ENCODE data around the gene SUMO3. TPM values are rescaled to one million over a fixed set of nuclear protein-coding genes. Genes with fewer than 3 reads are reported as not detected.

SUMO3 gene
- total RNA-seq, 4 donors from 2014 or later: 18.3 to 56.7 (median 38.1) TPM

- WGBS, 2 donors (ENCODE audit: low coverage in 1 of 2): 89 to 93% methylated on average over 8 to 20 of the region's 20 CpGs
- intact Hi-C loops (cut with DNase I; ENCODE audit: low total_unique reads): no loop called here
- TF ChIP-seq POLR2A (IDR thresholded peaks at IDR 0.05) (no peak), CTCF (IDR thresholded peaks at IDR 0.05) (no peak)
These were observed 44.5 kb downstream of the SUMO3 start for GRCh38 chr21:44773291-44773932.

GRCh38 chr21:44771896-44772525 lies 45.9 kb downstream of the SUMO3 start:
- in situ Hi-C loops (cut with MboI; ENCODE audit: low pct_ligation_motif_present in 1 of 4, low pct_unique_long_range_greater_than_20kb in 1 of 4, low sequenced_read_pairs in 3 of 4) (no loop called here), intact Hi-C loops (cut with DNase I; ENCODE audit: low total_unique reads) (no loop called here)
- no peak for DNase-seq
- Histone ChIP-seq H3K4me1 (no peaks in the 10 kb centered on the region), H3K4me3 (no peak overlapping the region), H3K27ac (no peak overlapping the region), H3K36me3 (peaks cover 0 to 32% (median 14%) of the 10 kb centered on the region in 4 donors), H3K27me3 (no peaks in the 10 kb centered on the region), H3K9me3 (no peaks in the 10 kb centered on the region)
- 88 to 93% methylated on average over 6 to 17 of the region's 17 CpGs for WGBS, 2 donors (ENCODE audit: low coverage in 1 of 2)
- no peak for TF ChIP-seq POLR2A (IDR thresholded peaks at IDR 0.05)
- TF ChIP-seq EP300 (IDR thresholded peaks at IDR 0.05; ENCODE audit: low read depth): no peak
- no peak for TF ChIP-seq POLR2AphosphoS5 (IDR thresholded peaks at IDR 0.05)
- no peak for TF ChIP-seq CTCF (IDR thresholded peaks at IDR 0.05)

More at GRCh38 chr21:44773291-44773932, 44.5 kb downstream of the SUMO3 start:
- no peak overlapping the region for H3K27ac ChIP-seq
- H3K4me1 ChIP-seq: no peaks in the 10 kb centered on the region
- no peak overlapping the region for H3K4me3 ChIP-seq
- no peaks in the 10 kb centered on the region for H3K9me3 ChIP-seq
- H3K27me3 ChIP-seq: no peaks in the 10 kb centered on the region
- no peak for DNase-seq
- H3K36me3 ChIP-seq: peaks cover 0 to 32% (median 14%) of the 10 kb centered on the region in 4 donors
- in situ Hi-C loops (cut with MboI; ENCODE audit: low pct_ligation_motif_present in 1 of 4, low pct_unique_long_range_greater_than_20kb in 1 of 4, low sequenced_read_pairs in 3 of 4): no loop called here

GRCh38 chr21:44767834-44768831 lies 49.7 kb downstream of the SUMO3 start:
- Histone ChIP-seq H3K27me3 (no peaks in the 10 kb centered on the region), H3K4me1 (peaks cover 0 to 2% (median 0%) of the 10 kb centered on the region in 4 donors), H3K27ac (no peak overlapping the region), H3K4me3 (no peak overlapping the region), H3K36me3 (peaks cover 0 to 16% (median 8%) of the 10 kb centered on the region in 4 donors), H3K9me3 (no peaks in the 10 kb centered on the region)
- in situ Hi-C loops (cut with MboI; ENCODE audit: low pct_ligation_motif_present in 1 of 4, low pct_unique_long_range_greater_than_20kb in 1 of 4, low sequenced_read_pairs in 3 of 4) (no loop called here), intact Hi-C loops (cut with DNase I; ENCODE audit: low total_unique reads) (no loop called here)
- TF ChIP-seq POLR2AphosphoS5 (IDR thresholded peaks at IDR 0.05): no peak
- no peak for TF ChIP-seq POLR2A (IDR thresholded peaks at IDR 0.05)
- no peak for TF ChIP-seq CTCF (IDR thresholded peaks at IDR 0.05)
- no peak for TF ChIP-seq EP300 (IDR thresholded peaks at IDR 0.05; ENCODE audit: low read depth)
- 77 to 82% methylated on average over 10 to 26 of the region's 30 CpGs for WGBS, 2 donors (ENCODE audit: low coverage in 1 of 2)
- DNase-seq: no peak

- no peaks in the 10 kb centered on the region for H3K27me3 ChIP-seq
- peaks cover 0 to 15% (median 6%) of the 10 kb centered on the region in 4 donors for H3K36me3 ChIP-seq
- in situ Hi-C loops (cut with MboI; ENCODE audit: low pct_ligation_motif_present in 1 of 4, low pct_unique_long_range_greater_than_20kb in 1 of 4, low sequenced_read_pairs in 3 of 4) (no loop called here), intact Hi-C loops (cut with DNase I; ENCODE audit: low total_unique reads) (no loop called here)
- DNase-seq: no peak
- WGBS, 2 donors (ENCODE audit: low coverage in 1 of 2): 77 to 83% methylated on average over 1 to 11 of the region's 11 CpGs
- no peak overlapping the region for H3K27ac ChIP-seq
- TF ChIP-seq CTCF (IDR thresholded peaks at IDR 0.05) (no peak), POLR2AphosphoS5 (IDR thresholded peaks at IDR 0.05) (no peak), EP300 (IDR thresholded peaks at IDR 0.05; ENCODE audit: low read depth) (no peak), POLR2A (IDR thresholded peaks at IDR 0.05) (no peak)
- peaks cover 0 to 9% (median 1%) of the 10 kb centered on the region in 4 donors for H3K4me1 ChIP-seq
- no peak overlapping the region for H3K4me3 ChIP-seq
- no peaks in the 10 kb centered on the region for H3K9me3 ChIP-seq
These were observed 51.0 kb downstream of the SUMO3 start for GRCh38 chr21:44766818-44767354.
